GOT3 (cell line): ENCODE measurements around the gene RFX3.
"Not testable (repeated sequence)": the region's sequence is repeated elsewhere in the genome, so short reads cannot be mapped to it uniquely, and the experiment has no call there.

ENCODE experiments used
- DNase-seq: peaks from one replicate; lab custom pipeline; 2025; ENCODE audit warnings: mixed read lengths; lab: John Stamatoyannopoulos, UW

Gene RFX3

GRCh38 chr9:3343671-3344070 lies 182.1 kb downstream of the RFX3 start:
- DNase-seq, result no peak

GRCh38 chr9:3342159-3342777 lies 183.5 kb downstream of the RFX3 start:
- no peak for DNase-seq

GRCh38 chr9:3337515-3338225 lies 188.1 kb downstream of the RFX3 start:
- DNase-seq, result no peak

- no peak for DNase-seq
Observed at GRCh38 chr9:3336951-3337350, 188.8 kb downstream of the RFX3 start.

GRCh38 chr9:3332802-3333201 lies 193.0 kb downstream of the RFX3 start:
- no peak for DNase-seq

- DNase-seq, result no peak
Observed at GRCh38 chr9:3331801-3332200, 194.0 kb downstream of the RFX3 start.

- no peak for DNase-seq
Observed at GRCh38 chr9:3330792-3331420, 194.9 kb downstream of the RFX3 start.

- DNase-seq, result no peak
Observed at GRCh38 chr9:3329361-3329760, 196.4 kb downstream of the RFX3 start.

GRCh38 chr9:3323714-3324113 lies 202.1 kb downstream of the RFX3 start:
- DNase-seq, result no peak

GRCh38 chr9:3321186-3321585 lies 204.6 kb downstream of the RFX3 start:
- no peak for DNase-seq

GRCh38 chr9:3312595-3312994 lies 213.2 kb downstream of the RFX3 start:
- not testable (repeated sequence) for DNase-seq

GRCh38 chr9:3308609-3309008 lies 217.2 kb downstream of the RFX3 start:
- DNase-seq, result no peak

- DNase-seq, result not testable (repeated sequence)
Observed at GRCh38 chr9:3304388-3304787, 221.4 kb downstream of the RFX3 start.

GRCh38 chr9:3299872-3300271 lies 225.9 kb downstream of the RFX3 start:
- DNase-seq, result no peak

GRCh38 chr9:3296536-3296935 lies 229.3 kb downstream of the RFX3 start:
- DNase-seq, result no peak

GRCh38 chr9:3292311-3292710 lies 233.5 kb downstream of the RFX3 start:
- no peak for DNase-seq

GRCh38 chr9:3290231-3290840 lies 235.5 kb downstream of the RFX3 start:
- no peak for DNase-seq

GRCh38 chr9:3288686-3289085 lies 237.1 kb downstream of the RFX3 start:
- no peak for DNase-seq

- no peak for DNase-seq
Observed at GRCh38 chr9:3285365-3286161, 240.2 kb downstream of the RFX3 start.

GRCh38 chr9:3282365-3282764 lies 243.4 kb downstream of the RFX3 start:
- DNase-seq, result no peak

- DNase-seq, result no peak
Observed at GRCh38 chr9:3281399-3281798, 244.4 kb downstream of the RFX3 start.

GRCh38 chr9:3277200-3277599 lies 248.6 kb downstream of the RFX3 start:
- no peak for DNase-seq
